Vagina (tissue), 2 donors: ENCODE measurements around the gene TMEM54.

Source experiments
- CTCF ChIP-seq, 3 experiments: fragments of 450-650 bp in 2 of 3; fragments of 200-600 bp in 1 of 3; sonication (generic) in 1 of 3; IDR thresholded peaks; one replicate each; pipeline ENCODE4 v1.5.1; 2017 to 2019; ENCODE audit warnings: antibody characterized with exemption in 3 of 3, mild to moderate bottlenecking in 2 of 3, moderate library complexity in 2 of 3
- POLR2A ChIP-seq, 2 donors: fragments of 450-650 bp; IDR thresholded peaks; one replicate each; pipeline ENCODE4 v1.6.1; 2017; ENCODE audit warnings: antibody characterized with exemption in 2 of 2, mild to moderate bottlenecking in 2 of 2, moderate library complexity in 2 of 2

- TF ChIP-seq CTCF (IDR thresholded peaks at IDR 0.05) (no peak), POLR2A (IDR thresholded peaks at IDR 0.05) (no peak)
Measured at GRCh38 chr1:32904797-32905196, 3.6 kb upstream of the TMEM54 start.
